Vagina (tissue), 2 donors: ENCODE results near the gene DOCK8.

Source experiments
- CTCF ChIP-seq, 3 experiments: fragments of 450-650 bp in 2 of 3; fragments of 200-600 bp in 1 of 3; sonication (generic) in 1 of 3; IDR thresholded peaks; one replicate each; pipeline ENCODE4 v1.5.1; 2017 to 2019; ENCODE audit warnings: antibody characterized with exemption in 3 of 3, mild to moderate bottlenecking in 2 of 3, moderate library complexity in 2 of 3
- POLR2AphosphoS5 ChIP-seq, 2 donors: sonication (generic); formaldehyde crosslinking; IDR thresholded peaks; one replicate each; pipeline ENCODE4 v1.9.0; 2017; ENCODE audit warnings: antibody characterized with exemption in 2 of 2, mild to moderate bottlenecking in 2 of 2, low read depth in 1 of 2; ENCODE audit not compliant: insufficient read depth in 1 of 2

GRCh38 chr9:336039-336438 is 121.4 kb downstream of the DOCK8 start:
- TF ChIP-seq CTCF (IDR thresholded peaks at IDR 0.05) (no peak), POLR2AphosphoS5 (IDR thresholded peaks at IDR 0.05; ENCODE audit: insufficient read depth in 1 of 2, low read depth in 1 of 2) (no peak)
